Measurements from ENCODE around the gene MCTP2. TPM values are rescaled to one million over a fixed set of nuclear protein-coding genes. Genes with fewer than 3 reads are reported as not detected.

MCTP2 gene
- total and polyA plus RNA-seq, 2 donors = 6.7 to 9.3 TPM

DNA sequence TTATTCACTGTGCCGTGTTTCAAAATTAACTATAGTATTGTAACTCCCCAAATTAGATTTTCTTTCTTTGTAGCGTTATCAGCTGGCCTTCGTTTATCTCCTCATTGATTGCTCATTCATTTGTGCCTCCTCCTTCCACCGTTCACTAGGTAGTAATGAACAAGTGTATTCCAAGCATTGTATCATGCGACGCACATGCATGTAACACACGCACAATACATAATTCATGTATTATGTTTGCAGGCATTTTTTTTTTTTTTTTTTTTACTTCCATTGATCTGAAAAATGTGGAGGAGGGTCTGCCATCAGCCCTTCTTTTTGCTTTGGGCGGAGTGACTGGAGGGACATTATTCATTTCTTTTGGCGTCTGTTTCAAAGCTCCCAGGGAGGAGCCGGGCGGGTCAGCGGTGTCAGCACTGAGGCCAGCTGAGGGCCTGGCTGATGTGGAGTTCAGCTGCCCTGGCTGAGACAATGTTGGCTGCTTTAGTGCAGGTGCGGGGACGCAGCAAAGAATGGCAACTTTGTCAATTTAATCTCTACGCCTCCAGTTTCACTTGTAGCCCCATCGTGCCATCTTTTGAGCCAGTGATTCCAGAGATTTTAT lies 107.0 kb downstream of the MCTP2 start:
- Histone ChIP-seq H3K36me3 (ENCODE audit: control insufficient read depth in 2 of 2, insufficient read depth in 2 of 2, low read length in 1 of 2) (no peaks in the 10 kb centered on the region), H3K27me3 (ENCODE audit: control insufficient read depth in 2 of 2, insufficient read depth in 1 of 2, low read length in 1 of 2) (no peaks in the 10 kb centered on the region)

GRCh38 chr15:94346282-94346681 lies 114.9 kb downstream of the MCTP2 start:
- no peaks in the 10 kb centered on the region for H3K9me3 ChIP-seq (ENCODE audit: control insufficient read depth in 2 of 2, insufficient read depth in 1 of 2, low read length in 1 of 2)
- H3K4me1 ChIP-seq (ENCODE audit: control insufficient read depth in 2 of 2, insufficient read depth in 2 of 2, low read length in 2 of 2) = no peaks in the 10 kb centered on the region
- no peak overlapping the region for H3K27ac ChIP-seq (ENCODE audit: low read depth in 1 of 2, low read length in 1 of 2)
- no peak overlapping the region for H3K4me3 ChIP-seq (ENCODE audit: low read length in 2 of 2)
- DNase-seq (ENCODE audit: low read depth in 6 of 9, low spot score in 9 of 9) = no peak
- H3K27me3 ChIP-seq (ENCODE audit: control insufficient read depth in 2 of 2, insufficient read depth in 1 of 2, low read length in 1 of 2) = no peaks in the 10 kb centered on the region
- WGBS = 94% methylated on average over 4 of the region's 4 CpGs
- no peaks in the 10 kb centered on the region for H3K36me3 ChIP-seq (ENCODE audit: control insufficient read depth in 2 of 2, insufficient read depth in 2 of 2, low read length in 1 of 2)

More for the DNA sequence above, 107.0 kb downstream of the MCTP2 start:
- Histone ChIP-seq H3K27ac (ENCODE audit: low read depth in 1 of 2, low read length in 1 of 2) (no peak overlapping the region), H3K9me3 (ENCODE audit: control insufficient read depth in 2 of 2, insufficient read depth in 1 of 2, low read length in 1 of 2) (no peaks in the 10 kb centered on the region), H3K4me3 (ENCODE audit: low read length in 2 of 2) (no peak overlapping the region), H3K4me1 (ENCODE audit: control insufficient read depth in 2 of 2, insufficient read depth in 2 of 2, low read length in 2 of 2) (no peaks in the 10 kb centered on the region)
- no peak for DNase-seq (ENCODE audit: low read depth in 6 of 9, low spot score in 9 of 9)
- 97% methylated on average over 16 of the region's 16 CpGs for WGBS

- Histone ChIP-seq H3K27ac (ENCODE audit: low read depth in 1 of 2, low read length in 1 of 2) (no peak overlapping the region), H3K36me3 (ENCODE audit: control insufficient read depth in 2 of 2, insufficient read depth in 2 of 2, low read length in 1 of 2) (no peaks in the 10 kb centered on the region), H3K9me3 (ENCODE audit: control insufficient read depth in 2 of 2, insufficient read depth in 1 of 2, low read length in 1 of 2) (no peaks in the 10 kb centered on the region), H3K4me3 (ENCODE audit: low read length in 2 of 2) (no peak overlapping the region), H3K4me1 (ENCODE audit: control insufficient read depth in 2 of 2, insufficient read depth in 2 of 2, low read length in 2 of 2) (no peaks in the 10 kb centered on the region), H3K27me3 (ENCODE audit: control insufficient read depth in 2 of 2, insufficient read depth in 1 of 2, low read length in 1 of 2) (no peaks in the 10 kb centered on the region)
- 74% methylated on average over 2 of the region's 2 CpGs for WGBS
- DNase-seq (ENCODE audit: low read depth in 6 of 9, low spot score in 9 of 9) = no peak
Measured at GRCh38 chr15:94348084-94348483, 116.7 kb downstream of the MCTP2 start.

- Histone ChIP-seq H3K27ac (ENCODE audit: low read depth in 1 of 2, low read length in 1 of 2) (no peak overlapping the region), H3K9me3 (ENCODE audit: control insufficient read depth in 2 of 2, insufficient read depth in 1 of 2, low read length in 1 of 2) (no peaks in the 10 kb centered on the region), H3K4me3 (ENCODE audit: low read length in 2 of 2) (no peak overlapping the region), H3K27me3 (ENCODE audit: control insufficient read depth in 2 of 2, insufficient read depth in 1 of 2, low read length in 1 of 2) (no peaks in the 10 kb centered on the region), H3K36me3 (ENCODE audit: control insufficient read depth in 2 of 2, insufficient read depth in 2 of 2, low read length in 1 of 2) (no peaks in the 10 kb centered on the region), H3K4me1 (ENCODE audit: control insufficient read depth in 2 of 2, insufficient read depth in 2 of 2, low read length in 2 of 2) (no peaks in the 10 kb centered on the region)
- no peak for DNase-seq (ENCODE audit: low read depth in 6 of 9, low spot score in 9 of 9)
- 100% methylated on average over 1 of the region's 1 CpG for WGBS
Measured at GRCh38 chr15:94351031-94351535, 119.7 kb downstream of the MCTP2 start.

DNA sequence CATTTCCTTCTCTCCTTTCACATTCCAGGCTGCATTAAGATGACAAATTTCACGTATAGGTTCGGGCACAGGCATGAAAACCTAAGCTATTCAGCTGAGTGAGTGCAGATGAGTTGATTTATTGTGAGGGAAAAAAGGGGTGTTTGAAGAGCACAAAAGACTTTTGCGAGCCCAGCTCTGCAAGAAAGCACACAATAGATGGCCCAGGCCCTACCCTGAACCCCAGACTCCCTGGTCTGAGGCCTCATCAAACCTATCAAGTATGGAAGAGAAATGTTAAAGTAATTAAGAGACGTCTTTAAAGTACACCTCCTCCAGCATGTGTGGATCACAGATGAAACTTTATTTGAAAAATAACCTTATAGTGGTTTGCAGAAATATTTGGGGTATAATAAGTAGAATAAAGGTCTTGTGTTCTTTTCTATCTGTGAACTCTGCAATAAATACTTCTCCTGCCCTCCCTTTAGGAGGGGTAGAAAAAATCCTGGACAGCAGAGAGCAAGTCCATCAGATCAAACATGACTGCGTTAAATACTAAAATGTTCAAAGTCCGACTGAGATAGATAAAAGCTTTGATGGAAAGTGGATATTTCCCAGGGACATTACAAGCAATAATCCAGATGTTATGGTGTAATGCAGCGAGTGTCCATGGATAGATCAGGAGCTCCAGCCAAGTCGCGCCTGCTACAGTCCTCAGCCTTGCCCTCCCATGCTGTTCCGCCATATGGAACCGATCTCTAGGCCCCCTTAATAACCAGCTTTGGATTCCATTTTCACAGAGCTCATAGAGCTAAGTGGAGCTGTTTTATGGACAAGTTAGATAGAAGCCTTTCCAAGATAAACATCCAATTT lies 121.5 kb downstream of the MCTP2 start:
- Histone ChIP-seq H3K27ac (ENCODE audit: low read depth in 1 of 2, low read length in 1 of 2) (no peak overlapping the region), H3K4me1 (ENCODE audit: control insufficient read depth in 2 of 2, insufficient read depth in 2 of 2, low read length in 2 of 2) (no peaks in the 10 kb centered on the region), H3K27me3 (ENCODE audit: control insufficient read depth in 2 of 2, insufficient read depth in 1 of 2, low read length in 1 of 2) (no peaks in the 10 kb centered on the region), H3K36me3 (ENCODE audit: control insufficient read depth in 2 of 2, insufficient read depth in 2 of 2, low read length in 1 of 2) (no peaks in the 10 kb centered on the region), H3K9me3 (ENCODE audit: control insufficient read depth in 2 of 2, insufficient read depth in 1 of 2, low read length in 1 of 2) (no peaks in the 10 kb centered on the region), H3K4me3 (ENCODE audit: low read length in 2 of 2) (no peak overlapping the region)
- WGBS = 96% methylated on average over 11 of the region's 11 CpGs
- no peak for DNase-seq (ENCODE audit: low read depth in 6 of 9, low spot score in 9 of 9)

DNA sequence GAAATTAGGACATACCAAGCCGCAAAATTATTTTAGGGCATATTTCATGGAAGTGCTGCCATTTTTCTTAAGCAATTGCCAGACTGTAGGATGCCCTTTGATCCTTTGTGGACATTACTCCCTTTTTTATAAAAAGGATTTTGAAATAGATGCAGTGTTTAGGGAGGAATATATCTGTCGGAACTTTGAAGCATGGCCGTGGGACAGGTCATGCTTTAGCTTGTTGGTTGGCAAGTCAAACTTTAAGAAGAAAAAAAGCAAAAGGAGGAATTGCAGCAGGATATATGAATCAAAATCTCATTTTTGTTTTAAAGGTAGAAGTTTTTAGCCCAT lies 122.1 kb downstream of the MCTP2 start:
- no peak for DNase-seq (ENCODE audit: low read depth in 6 of 9, low spot score in 9 of 9)
- no peaks in the 10 kb centered on the region for H3K9me3 ChIP-seq (ENCODE audit: control insufficient read depth in 2 of 2, insufficient read depth in 1 of 2, low read length in 1 of 2)
- H3K4me3 ChIP-seq (ENCODE audit: low read length in 2 of 2) = no peak overlapping the region
- H3K4me1 ChIP-seq (ENCODE audit: control insufficient read depth in 2 of 2, insufficient read depth in 2 of 2, low read length in 2 of 2) = no peaks in the 10 kb centered on the region
- no peaks in the 10 kb centered on the region for H3K27me3 ChIP-seq (ENCODE audit: control insufficient read depth in 2 of 2, insufficient read depth in 1 of 2, low read length in 1 of 2)
- 92% methylated on average over 3 of the region's 3 CpGs for WGBS
- H3K27ac ChIP-seq (ENCODE audit: low read depth in 1 of 2, low read length in 1 of 2) = no peak overlapping the region
- no peaks in the 10 kb centered on the region for H3K36me3 ChIP-seq (ENCODE audit: control insufficient read depth in 2 of 2, insufficient read depth in 2 of 2, low read length in 1 of 2)

- no peaks in the 10 kb centered on the region for H3K36me3 ChIP-seq (ENCODE audit: control insufficient read depth in 2 of 2, insufficient read depth in 2 of 2, low read length in 1 of 2)
- no peaks in the 10 kb centered on the region for H3K4me1 ChIP-seq (ENCODE audit: control insufficient read depth in 2 of 2, insufficient read depth in 2 of 2, low read length in 2 of 2)
- H3K4me3 ChIP-seq (ENCODE audit: low read length in 2 of 2) = no peak overlapping the region
- no peak overlapping the region for H3K27ac ChIP-seq (ENCODE audit: low read depth in 1 of 2, low read length in 1 of 2)
- no peaks in the 10 kb centered on the region for H3K27me3 ChIP-seq (ENCODE audit: control insufficient read depth in 2 of 2, insufficient read depth in 1 of 2, low read length in 1 of 2)
- 98% methylated on average over 9 of the region's 9 CpGs for WGBS
- no peak for DNase-seq (ENCODE audit: low read depth in 6 of 9, low spot score in 9 of 9)
- no peaks in the 10 kb centered on the region for H3K9me3 ChIP-seq (ENCODE audit: control insufficient read depth in 2 of 2, insufficient read depth in 1 of 2, low read length in 1 of 2)
Measured at GRCh38 chr15:94354655-94355054, 123.3 kb downstream of the MCTP2 start.

DNA sequence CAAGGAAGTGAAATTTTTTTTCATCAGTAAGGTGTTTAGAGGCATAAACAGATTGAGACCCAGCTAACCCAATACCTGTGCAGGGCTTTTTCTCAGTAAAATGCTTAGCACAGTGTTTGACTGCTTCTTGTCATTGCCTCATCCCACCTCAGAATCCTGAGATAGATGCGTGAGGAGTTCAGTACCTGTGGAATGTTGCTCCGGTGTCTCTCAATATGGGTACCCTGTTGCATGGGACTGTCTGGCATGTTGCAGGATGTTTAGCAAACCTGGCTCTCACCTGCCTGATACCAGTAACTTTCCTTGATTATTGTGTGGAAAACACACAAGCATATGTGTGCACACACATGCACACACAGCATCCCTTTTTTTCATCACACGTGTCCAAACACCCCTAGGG lies 128.4 kb downstream of the MCTP2 start:
- Histone ChIP-seq H3K36me3 (ENCODE audit: control insufficient read depth in 2 of 2, insufficient read depth in 2 of 2, low read length in 1 of 2) (no peaks in the 10 kb centered on the region), H3K4me3 (ENCODE audit: low read length in 2 of 2) (no peak overlapping the region), H3K9me3 (ENCODE audit: control insufficient read depth in 2 of 2, insufficient read depth in 1 of 2, low read length in 1 of 2) (no peaks in the 10 kb centered on the region), H3K27ac (ENCODE audit: low read depth in 1 of 2, low read length in 1 of 2) (no peak overlapping the region), H3K27me3 (ENCODE audit: control insufficient read depth in 2 of 2, insufficient read depth in 1 of 2, low read length in 1 of 2) (no peaks in the 10 kb centered on the region), H3K4me1 (ENCODE audit: control insufficient read depth in 2 of 2, insufficient read depth in 2 of 2, low read length in 2 of 2) (no peaks in the 10 kb centered on the region)
- DNase-seq (ENCODE audit: low read depth in 6 of 9, low spot score in 9 of 9) = no peak
- WGBS = 97% methylated on average over 3 of the region's 3 CpGs

- 95% methylated on average over 7 of the region's 7 CpGs for WGBS
Measured at GRCh38 chr15:94360251-94360685, 128.9 kb downstream of the MCTP2 start.

More at GRCh38 chr15:94360251-94360685, 128.9 kb downstream of the MCTP2 start:
- no peak overlapping the region for H3K4me3 ChIP-seq (ENCODE audit: low read length in 2 of 2)
- no peaks in the 10 kb centered on the region for H3K4me1 ChIP-seq (ENCODE audit: control insufficient read depth in 2 of 2, insufficient read depth in 2 of 2, low read length in 2 of 2)
- H3K9me3 ChIP-seq (ENCODE audit: control insufficient read depth in 2 of 2, insufficient read depth in 1 of 2, low read length in 1 of 2) = no peaks in the 10 kb centered on the region
- no peaks in the 10 kb centered on the region for H3K36me3 ChIP-seq (ENCODE audit: control insufficient read depth in 2 of 2, insufficient read depth in 2 of 2, low read length in 1 of 2)
- no peaks in the 10 kb centered on the region for H3K27me3 ChIP-seq (ENCODE audit: control insufficient read depth in 2 of 2, insufficient read depth in 1 of 2, low read length in 1 of 2)
- no peak overlapping the region for H3K27ac ChIP-seq (ENCODE audit: low read depth in 1 of 2, low read length in 1 of 2)
- DNase-seq (ENCODE audit: low read depth in 6 of 9, low spot score in 9 of 9) = no peak
